Prostate gland (tissue), 2 donors: ENCODE data around the gene GATA5. TPM values are rescaled to one million over a fixed set of nuclear protein-coding genes. Genes with fewer than 3 reads are reported as not detected.

Source experiments
- DNase-seq: peaks from one replicate; pipeline ENCODE4 v3.0.0-alpha.2; 2019; ENCODE audit warnings: low spot score
- H3K27ac ChIP-seq, 2 donors: fragments of 200-600 bp; sonication (generic); 2 replicates each; pipeline ENCODE4 v1.5.1; 2017 to 2019
- H3K27me3 ChIP-seq: fragments of 200-600 bp; sonication (generic); replicated peaks from 2 replicates; pipeline ENCODE4 v1.5.1; 2019; ENCODE audit not compliant: insufficient read depth
- H3K36me3 ChIP-seq, 2 donors: fragments of 200-600 bp; sonication (generic); 1 replicate in 1 of 2; 2 replicates in 1 of 2; pipeline versions ENCODE4 v1.5.1 to v1.8.1; 2017 to 2019
- H3K4me1 ChIP-seq: fragments of 200-600 bp; sonication (generic); replicated peaks from 2 replicates; pipeline ENCODE4 v1.5.1; 2019
- H3K4me3 ChIP-seq, 2 donors: fragments of 200-600 bp; sonication (generic); 2 replicates each; pipeline ENCODE4 v1.5.1; 2017 to 2019
- H3K9me3 ChIP-seq: fragments of 200-600 bp; sonication (generic); 2 replicates; pipeline ENCODE4 v1.5.1; 2017
- CTCF ChIP-seq, 4 experiments: fragments of 200-600 bp in 2 of 4; fragments of 450-650 bp in 2 of 4; sonication (generic) in 2 of 4; IDR thresholded peaks; 1 replicate in 3 of 4; 2 replicates in 1 of 4; pipeline ENCODE4 v1.5.1; 2016 to 2019; ENCODE audit warnings: antibody characterized with exemption in 4 of 4, mild to moderate bottlenecking in 2 of 4, moderate library complexity in 2 of 4
- POLR2A ChIP-seq: fragments of 450-650 bp; IDR thresholded peaks from one replicate; pipeline ENCODE4 v1.6.1; 2016; ENCODE audit warnings: antibody characterized with exemption, mild to moderate bottlenecking
- POLR2AphosphoS5 ChIP-seq: sonication (generic); formaldehyde crosslinking; IDR thresholded peaks from one replicate; pipeline ENCODE4 v1.6.1; 2017; ENCODE audit warnings: antibody characterized with exemption
- WGBS: methylation state at CpG from one replicate; pipeline ENCODE4 v1.1.5; 2018; 5-methylcytosine and 5-hydroxymethylcytosine counted together
- intact Hi-C: fragments of 100-400 bp; cut with DNase I; formaldehyde crosslinking; loops from one replicate; pipeline ENCODE4 v1.14.2; 2022
- total RNA-seq, 2 donors: library from RNA; depleted of rRNA; stranded (reverse); fragments of >200 nt; gene quantifications; one replicate each; pipeline ENCODE4 v1.1.0, GENCODE V29; 2016

The GATA5 gene
- total RNA-seq, 2 donors from 2014 or later = 1.3 to 53.7 TPM

- DNase-seq = no peak
- no peaks in the 10 kb centered on the region for H3K36me3 ChIP-seq
- peaks cover 27% of the 10 kb centered on the region for H3K27me3 ChIP-seq
- H3K27ac ChIP-seq = peak overlapping the region; percentile 14 to 52
- no peaks in the 10 kb centered on the region for H3K9me3 ChIP-seq
- no peaks in the 10 kb centered on the region for H3K4me1 ChIP-seq
- no peak overlapping the region for H3K4me3 ChIP-seq
- intact Hi-C loops = no loop called here
- TF ChIP-seq POLR2A = no peak
- no peak for TF ChIP-seq POLR2AphosphoS5
- TF ChIP-seq CTCF (IDR thresholded peaks at IDR 0.05) = no peak
- 29% methylated on average over 48 of the region's 52 CpGs for WGBS
These were observed 1.8 kb downstream of the GATA5 start for GRCh38 chr20:62473717-62474603.

- no peaks in the 10 kb centered on the region for H3K9me3 ChIP-seq
- intact Hi-C loops = no loop called here
- H3K27ac ChIP-seq = peak overlapping the region; percentile 11 to 57
- 69% methylated on average over 28 of the region's 30 CpGs for WGBS
- H3K27me3 ChIP-seq = peaks cover 25% of the 10 kb centered on the region
- no peaks in the 10 kb centered on the region for H3K4me1 ChIP-seq
- TF ChIP-seq POLR2AphosphoS5 (no peak), CTCF (IDR thresholded peaks at IDR 0.05) (no peak), POLR2A (no peak)
- no peak for DNase-seq
- H3K36me3 ChIP-seq = no peaks in the 10 kb centered on the region
- H3K4me3 ChIP-seq = no peak overlapping the region
These were observed 2.7 kb downstream of the GATA5 start for GRCh38 chr20:62472941-62473585.

GRCh38 chr20:62472138-62472940, 3.5 kb downstream of the GATA5 start:
- no peak for TF ChIP-seq POLR2AphosphoS5
- no peak for TF ChIP-seq POLR2A
- TF ChIP-seq CTCF (IDR thresholded peaks at IDR 0.05) = no peak
- no peaks in the 10 kb centered on the region for H3K4me1 ChIP-seq
- no peaks in the 10 kb centered on the region for H3K9me3 ChIP-seq
- peaks cover 20% of the 10 kb centered on the region for H3K27me3 ChIP-seq
- DNase-seq = no peak
- intact Hi-C loops = no loop called here
- no peak overlapping the region for H3K4me3 ChIP-seq
- H3K36me3 ChIP-seq = no peaks in the 10 kb centered on the region
- 67% methylated on average over 23 of the region's 23 CpGs for whole genome bisulfite sequencing
- peak overlapping the region in 1 of 2 donors; percentile 57 for H3K27ac ChIP-seq

- no peak for TF ChIP-seq CTCF (IDR thresholded peaks at IDR 0.05)
- no peak for TF ChIP-seq POLR2A
- TF ChIP-seq POLR2AphosphoS5 = no peak
- H3K9me3 ChIP-seq = no peaks in the 10 kb centered on the region
- no peaks in the 10 kb centered on the region for H3K36me3 ChIP-seq
- WGBS = 80% methylated on average over 12 of the region's 12 CpGs
- H3K27ac ChIP-seq = no peak overlapping the region
- H3K4me1 ChIP-seq = no peaks in the 10 kb centered on the region
- no peak for DNase-seq
- intact Hi-C loops = no loop called here
- no peak overlapping the region for H3K4me3 ChIP-seq
- H3K27me3 ChIP-seq = peaks cover 11% of the 10 kb centered on the region
These were observed 5.3 kb downstream of the GATA5 start for GRCh38 chr20:62470459-62470858.
